ENCODE measurements around the gene KLHL9.

Gene KLHL9

DNA sequence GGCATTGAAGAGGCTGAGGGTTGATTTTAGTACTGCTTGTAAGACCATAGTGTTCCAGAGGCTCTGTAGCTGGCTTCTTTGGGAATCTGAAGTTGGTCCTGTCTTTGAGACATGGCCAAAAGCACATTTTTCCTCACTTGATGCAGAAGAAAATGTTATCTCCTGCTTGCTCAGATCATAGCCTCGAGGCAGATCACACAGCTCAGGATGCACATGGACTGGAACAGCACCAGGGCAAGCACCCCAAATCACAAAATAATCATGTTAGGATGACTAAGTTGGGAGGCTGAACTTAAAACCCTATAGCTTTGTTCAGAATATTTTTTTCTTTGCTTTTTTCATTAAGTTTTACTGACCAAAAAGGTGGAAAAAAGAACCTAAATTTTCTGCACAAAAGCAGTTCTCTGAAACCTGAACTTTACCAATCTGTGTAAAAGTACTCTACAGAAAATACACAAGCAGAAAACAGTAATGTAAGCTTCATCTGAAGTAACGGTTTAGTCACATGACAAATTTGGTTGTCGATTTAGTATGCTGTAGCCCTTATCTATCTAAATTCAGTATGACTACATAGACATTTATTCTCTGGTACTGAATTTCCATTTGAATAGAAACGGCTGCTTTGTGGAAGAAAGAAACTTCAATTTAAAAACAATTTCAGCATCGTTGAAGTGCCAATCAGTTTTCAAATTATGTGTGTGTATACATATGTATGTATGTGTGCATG is 3.4 kb downstream of the KLHL9 start:
- H3K27me3 ChIP-seq (ENCODE audit: insufficient read depth, insufficient read length) = no peaks in the 10 kb centered on the region
- no peaks in the 10 kb centered on the region for H3K4me1 ChIP-seq (ENCODE audit: insufficient read depth, insufficient read length)
- H3K4me3 ChIP-seq (ENCODE audit: insufficient read length, low read depth) = no peak overlapping the region
- DNase-seq (ENCODE audit: low read depth, low spot score) = no peak
- H3K9ac ChIP-seq (ENCODE audit: insufficient read length, low read depth) = no peak overlapping the region
- TF ChIP-seq SUZ12 (IDR thresholded peaks at IDR 0.05; ENCODE audit: extremely low read depth, insufficient read depth, insufficient read length) (no peak), YY1 (IDR thresholded peaks at IDR 0.05; ENCODE audit: insufficient read depth, insufficient read length) (no peak), ZNF274 (IDR thresholded peaks at IDR 0.05; ENCODE audit: low read depth, low read length) (no peak)
- H3K9me3 ChIP-seq (ENCODE audit: insufficient read depth, low read length) = peaks cover 14% of the 10 kb centered on the region; the same call in 1 of the 2 replicates
- peaks cover 56% of the 10 kb centered on the region for H3K36me3 ChIP-seq (ENCODE audit: insufficient read depth, insufficient read length, low read length)

DNA sequence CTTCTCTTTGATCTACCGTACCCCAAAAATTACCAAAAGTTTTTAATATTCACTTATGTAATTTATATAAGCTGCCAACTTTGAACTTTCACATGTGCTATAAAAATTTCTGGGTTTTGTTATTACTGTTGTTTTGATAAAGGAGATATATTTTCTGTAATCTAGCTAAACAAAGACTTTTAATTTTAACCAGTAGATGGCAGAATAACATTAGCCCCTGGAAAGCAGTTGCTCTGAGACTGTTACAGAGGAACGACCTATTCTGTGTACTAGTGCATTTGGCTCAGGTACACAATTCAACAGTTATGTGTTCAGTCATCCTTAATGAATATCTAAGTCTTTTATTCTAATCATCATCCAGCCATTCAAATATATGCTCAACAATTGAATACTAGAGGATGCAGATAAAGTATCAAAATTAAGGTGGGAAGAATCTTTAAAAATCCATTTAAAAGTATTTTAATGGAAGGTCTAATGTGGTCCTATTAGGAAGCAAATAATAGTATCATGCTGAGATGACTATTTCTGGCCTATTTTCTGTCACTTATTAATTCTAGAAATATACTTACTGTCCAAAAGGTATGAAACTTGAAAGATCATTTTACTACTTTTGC is 8.6 kb downstream of the KLHL9 start:
- H3K4me3 ChIP-seq (ENCODE audit: insufficient read length, low read depth) = no peak overlapping the region
- no peak overlapping the region for H3K9ac ChIP-seq (ENCODE audit: insufficient read length, low read depth)
- H3K36me3 ChIP-seq (ENCODE audit: insufficient read depth, insufficient read length, low read length) = peaks cover 53% of the 10 kb centered on the region
- TF ChIP-seq YY1 (IDR thresholded peaks at IDR 0.05; ENCODE audit: insufficient read depth, insufficient read length) (no peak), SUZ12 (IDR thresholded peaks at IDR 0.05; ENCODE audit: extremely low read depth, insufficient read depth, insufficient read length) (no peak), ZNF274 (IDR thresholded peaks at IDR 0.05; ENCODE audit: low read depth, low read length) (no peak)
- no peak for DNase-seq (ENCODE audit: low read depth, low spot score)
- no peaks in the 10 kb centered on the region for H3K27me3 ChIP-seq (ENCODE audit: insufficient read depth, insufficient read length)
- no peaks in the 10 kb centered on the region for H3K4me1 ChIP-seq (ENCODE audit: insufficient read depth, insufficient read length)
- H3K9me3 ChIP-seq (ENCODE audit: insufficient read depth, low read length) = no peaks in the 10 kb centered on the region

DNA sequence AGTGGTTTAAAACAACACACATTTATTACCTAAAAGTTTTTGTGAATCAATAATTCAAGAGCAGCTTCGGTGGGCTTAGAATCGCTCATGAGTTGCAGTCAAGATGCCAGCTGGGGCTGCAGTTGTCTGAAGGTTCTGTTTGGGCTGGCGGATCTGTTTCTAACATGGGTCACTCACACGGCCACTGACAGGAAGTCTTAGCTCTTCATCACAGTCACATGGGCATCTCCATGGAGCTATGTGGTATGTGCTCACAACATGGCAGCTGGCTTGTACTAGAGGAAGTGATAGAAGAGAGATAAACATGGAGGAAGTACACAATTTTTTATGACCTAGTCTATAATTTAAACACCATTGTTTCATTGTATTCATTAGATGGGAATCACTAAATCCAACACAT is 11.2 kb downstream of the KLHL9 start:
- TF ChIP-seq YY1 (IDR thresholded peaks at IDR 0.05; ENCODE audit: insufficient read depth, insufficient read length) (no peak), ZNF274 (IDR thresholded peaks at IDR 0.05; ENCODE audit: low read depth, low read length) (no peak)
- no peak overlapping the region for H3K4me3 ChIP-seq (ENCODE audit: insufficient read length, low read depth)
- no peaks in the 10 kb centered on the region for H3K9me3 ChIP-seq (ENCODE audit: insufficient read depth, low read length)
- H3K9ac ChIP-seq (ENCODE audit: insufficient read length, low read depth) = no peak overlapping the region
- H3K4me1 ChIP-seq (ENCODE audit: insufficient read depth, insufficient read length) = no peaks in the 10 kb centered on the region
- H3K36me3 ChIP-seq (ENCODE audit: insufficient read depth, insufficient read length, low read length) = peaks cover 28% of the 10 kb centered on the region
- no peaks in the 10 kb centered on the region for H3K27me3 ChIP-seq (ENCODE audit: insufficient read depth, insufficient read length)
- no peak for DNase-seq (ENCODE audit: low read depth, low spot score)

DNA sequence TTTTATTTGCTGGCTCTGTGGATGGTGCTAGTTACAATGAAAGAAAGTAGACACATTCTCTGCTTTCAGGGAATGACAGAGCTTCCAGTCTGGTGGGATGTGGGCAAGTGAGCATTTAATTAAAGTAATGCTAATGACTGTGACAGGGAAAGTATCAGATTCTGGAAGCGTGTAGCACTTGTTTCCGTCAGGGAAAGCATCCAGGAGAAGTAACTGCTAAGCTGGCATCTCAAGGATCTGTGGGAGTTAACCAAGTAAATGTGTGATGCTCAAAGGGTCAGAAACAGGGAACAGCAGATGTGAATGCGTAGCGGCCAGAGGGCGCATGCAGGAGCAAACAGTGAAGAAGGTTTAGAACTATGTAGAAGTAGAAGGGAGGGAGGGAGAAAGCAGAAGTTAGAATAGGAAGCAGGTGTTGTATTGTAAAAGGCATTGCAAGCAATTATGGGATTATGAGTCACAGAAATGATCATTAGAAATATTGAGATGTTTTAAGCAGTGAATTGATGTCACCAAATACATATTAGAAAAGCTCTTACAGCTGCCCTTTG is 12.2 kb downstream of the KLHL9 start:
- H3K9ac ChIP-seq (ENCODE audit: insufficient read length, low read depth) = no peak overlapping the region
- no peak overlapping the region for H3K4me3 ChIP-seq (ENCODE audit: insufficient read length, low read depth)
- DNase-seq (ENCODE audit: low read depth, low spot score) = no peak
- H3K4me1 ChIP-seq (ENCODE audit: insufficient read depth, insufficient read length) = no peaks in the 10 kb centered on the region
- H3K27me3 ChIP-seq (ENCODE audit: insufficient read depth, insufficient read length) = no peaks in the 10 kb centered on the region
- peaks cover 21% of the 10 kb centered on the region for H3K36me3 ChIP-seq (ENCODE audit: insufficient read depth, insufficient read length, low read length)
- TF ChIP-seq ZNF274 (IDR thresholded peaks at IDR 0.05; ENCODE audit: low read depth, low read length) (no peak), YY1 (IDR thresholded peaks at IDR 0.05; ENCODE audit: insufficient read depth, insufficient read length) (no peak), SUZ12 (IDR thresholded peaks at IDR 0.05; ENCODE audit: extremely low read depth, insufficient read depth, insufficient read length) (no peak)
- no peaks in the 10 kb centered on the region for H3K9me3 ChIP-seq (ENCODE audit: insufficient read depth, low read length)

DNA sequence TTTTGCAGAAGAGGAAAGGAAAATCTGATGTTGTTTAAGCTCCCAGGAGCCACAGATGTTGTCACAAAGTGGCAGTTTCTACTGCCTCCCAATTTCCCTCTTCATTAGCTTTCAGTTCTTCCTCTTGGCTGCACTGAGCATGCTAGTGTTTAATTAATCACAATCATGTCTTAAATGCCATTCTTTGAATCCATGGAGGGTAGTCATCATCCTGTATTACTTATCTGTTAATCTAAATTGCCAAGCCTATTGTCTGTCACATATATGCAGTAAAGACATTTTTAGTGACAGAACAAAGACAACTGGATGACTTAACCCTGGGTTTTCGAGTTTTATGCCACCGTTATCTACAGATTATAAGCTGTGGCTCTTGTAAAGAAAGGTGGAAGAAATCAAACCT is 14.7 kb downstream of the KLHL9 start:
- TF ChIP-seq ZNF274 (IDR thresholded peaks at IDR 0.05; ENCODE audit: low read depth, low read length) (no peak), YY1 (IDR thresholded peaks at IDR 0.05; ENCODE audit: insufficient read depth, insufficient read length) (no peak), SUZ12 (IDR thresholded peaks at IDR 0.05; ENCODE audit: extremely low read depth, insufficient read depth, insufficient read length) (no peak)
- Histone ChIP-seq H3K9me3 (ENCODE audit: insufficient read depth, low read length) (no peaks in the 10 kb centered on the region), H3K27me3 (ENCODE audit: insufficient read depth, insufficient read length) (no peaks in the 10 kb centered on the region), H3K36me3 (ENCODE audit: insufficient read depth, insufficient read length, low read length) (peaks cover 21% of the 10 kb centered on the region), H3K4me3 (ENCODE audit: insufficient read length, low read depth) (no peak overlapping the region), H3K4me1 (ENCODE audit: insufficient read depth, insufficient read length) (no peaks in the 10 kb centered on the region), H3K9ac (ENCODE audit: insufficient read length, low read depth) (no peak overlapping the region)
- no peak for DNase-seq (ENCODE audit: low read depth, low spot score)

DNA sequence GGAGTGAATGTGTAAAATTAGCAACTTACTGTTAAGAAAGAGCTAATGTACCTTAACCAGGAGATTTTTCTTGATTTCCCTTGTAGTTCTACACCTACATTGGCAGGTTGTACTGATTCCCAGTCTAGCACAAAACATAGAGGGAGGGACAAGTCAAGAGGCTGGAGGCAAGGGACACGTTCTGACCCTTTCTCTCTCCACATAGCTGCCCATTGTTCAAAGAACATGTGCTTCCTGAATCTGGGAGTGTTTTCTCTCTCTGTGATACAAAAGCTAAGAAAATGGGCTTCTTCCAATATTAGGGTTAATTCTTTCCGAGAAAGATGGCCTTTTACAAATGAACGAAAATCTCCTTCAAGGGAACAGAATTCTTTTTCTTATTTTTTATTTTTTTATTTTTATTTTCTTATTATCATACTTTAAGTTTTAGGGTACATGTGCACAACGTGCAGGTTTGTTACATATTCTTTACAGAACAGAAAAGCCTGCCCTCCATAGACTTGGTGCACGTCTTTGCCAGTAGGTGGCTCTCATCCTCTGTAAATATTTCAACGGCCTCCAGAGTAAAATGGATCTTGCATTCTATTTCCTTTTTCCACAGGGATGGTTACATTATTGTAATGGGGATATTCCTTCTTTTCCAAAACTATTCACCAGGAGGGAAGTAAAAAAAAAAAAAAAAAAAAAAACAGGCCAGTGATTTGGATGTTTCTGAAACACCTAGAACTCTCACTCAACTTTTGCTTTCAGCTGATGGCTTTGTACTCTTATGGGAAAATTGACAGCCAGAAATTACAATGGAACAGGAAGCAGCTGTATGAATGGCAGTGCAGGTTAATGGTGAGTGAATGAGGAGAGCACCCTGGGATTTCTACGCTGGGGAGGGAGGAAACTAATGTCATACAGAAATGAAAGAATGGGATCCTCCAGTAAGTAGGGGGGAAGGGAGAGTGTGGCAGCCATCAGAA is 17.0 kb downstream of the KLHL9 start:
- Histone ChIP-seq H3K4me1 (ENCODE audit: insufficient read depth, insufficient read length) (no peaks in the 10 kb centered on the region), H3K36me3 (ENCODE audit: insufficient read depth, insufficient read length, low read length) (peaks cover 9% of the 10 kb centered on the region), H3K4me3 (ENCODE audit: insufficient read length, low read depth) (no peak overlapping the region), H3K27me3 (ENCODE audit: insufficient read depth, insufficient read length) (no peaks in the 10 kb centered on the region), H3K9ac (ENCODE audit: insufficient read length, low read depth) (no peak overlapping the region), H3K9me3 (ENCODE audit: insufficient read depth, low read length) (no peaks in the 10 kb centered on the region)
- no peak for TF ChIP-seq YY1 (IDR thresholded peaks at IDR 0.05; ENCODE audit: insufficient read depth, insufficient read length)
- TF ChIP-seq SUZ12 (IDR thresholded peaks at IDR 0.05; ENCODE audit: extremely low read depth, insufficient read depth, insufficient read length) = no peak
- TF ChIP-seq ZNF274 (IDR thresholded peaks at IDR 0.05; ENCODE audit: low read depth, low read length) = no peak
- no peak for DNase-seq (ENCODE audit: low read depth, low spot score)

Measured in NT2/D1 (cell line).